Measurements from ENCODE around the gene SV2B.

DNA sequence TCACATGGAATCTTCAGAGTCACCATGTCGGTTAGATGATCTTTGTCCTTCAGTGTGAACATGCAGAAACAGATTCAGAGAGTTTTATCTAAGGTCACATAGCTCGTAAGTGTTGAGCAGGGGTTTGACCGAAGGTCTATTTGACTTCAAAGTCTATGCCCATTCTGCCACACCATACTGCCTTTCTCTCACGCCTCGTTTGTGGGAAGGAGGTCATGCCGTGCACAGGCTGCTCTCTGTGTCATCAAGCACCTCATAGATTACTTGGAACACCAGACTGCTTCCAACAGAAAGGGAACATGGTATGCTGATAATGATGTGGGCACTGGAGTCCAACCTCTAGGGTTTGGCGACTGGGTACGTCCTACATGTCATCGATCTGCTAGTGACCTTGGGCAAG, 128.8 kb downstream of the SV2B start:
- TF ChIP-seq EP300 (IDR thresholded peaks at IDR 0.05) = no peak
- TF ChIP-seq, protein P1, sequence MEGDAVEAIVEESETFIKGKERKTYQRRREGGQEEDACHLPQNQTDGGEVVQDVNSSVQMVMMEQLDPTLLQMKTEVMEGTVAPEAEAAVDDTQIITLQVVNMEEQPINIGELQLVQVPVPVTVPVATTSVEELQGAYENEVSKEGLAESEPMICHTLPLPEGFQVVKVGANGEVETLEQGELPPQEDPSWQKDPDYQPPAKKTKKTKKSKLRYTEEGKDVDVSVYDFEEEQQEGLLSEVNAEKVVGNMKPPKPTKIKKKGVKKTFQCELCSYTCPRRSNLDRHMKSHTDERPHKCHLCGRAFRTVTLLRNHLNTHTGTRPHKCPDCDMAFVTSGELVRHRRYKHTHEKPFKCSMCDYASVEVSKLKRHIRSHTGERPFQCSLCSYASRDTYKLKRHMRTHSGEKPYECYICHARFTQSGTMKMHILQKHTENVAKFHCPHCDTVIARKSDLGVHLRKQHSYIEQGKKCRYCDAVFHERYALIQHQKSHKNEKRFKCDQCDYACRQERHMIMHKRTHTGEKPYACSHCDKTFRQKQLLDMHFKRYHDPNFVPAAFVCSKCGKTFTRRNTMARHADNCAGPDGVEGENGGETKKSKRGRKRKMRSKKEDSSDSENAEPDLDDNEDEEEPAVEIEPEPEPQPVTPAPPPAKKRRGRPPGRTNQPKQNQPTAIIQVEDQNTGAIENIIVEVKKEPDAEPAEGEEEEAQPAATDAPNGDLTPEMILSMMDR (IDR thresholded peaks at IDR 0.05) = no peak
- no peak for TF ChIP-seq POLR2A (IDR thresholded peaks at IDR 0.05)

Measured in upper lobe of left lung (tissue), 4 donors.